Measurements from ENCODE around the gene EXOC2.

- TF ChIP-seq, protein P1, sequence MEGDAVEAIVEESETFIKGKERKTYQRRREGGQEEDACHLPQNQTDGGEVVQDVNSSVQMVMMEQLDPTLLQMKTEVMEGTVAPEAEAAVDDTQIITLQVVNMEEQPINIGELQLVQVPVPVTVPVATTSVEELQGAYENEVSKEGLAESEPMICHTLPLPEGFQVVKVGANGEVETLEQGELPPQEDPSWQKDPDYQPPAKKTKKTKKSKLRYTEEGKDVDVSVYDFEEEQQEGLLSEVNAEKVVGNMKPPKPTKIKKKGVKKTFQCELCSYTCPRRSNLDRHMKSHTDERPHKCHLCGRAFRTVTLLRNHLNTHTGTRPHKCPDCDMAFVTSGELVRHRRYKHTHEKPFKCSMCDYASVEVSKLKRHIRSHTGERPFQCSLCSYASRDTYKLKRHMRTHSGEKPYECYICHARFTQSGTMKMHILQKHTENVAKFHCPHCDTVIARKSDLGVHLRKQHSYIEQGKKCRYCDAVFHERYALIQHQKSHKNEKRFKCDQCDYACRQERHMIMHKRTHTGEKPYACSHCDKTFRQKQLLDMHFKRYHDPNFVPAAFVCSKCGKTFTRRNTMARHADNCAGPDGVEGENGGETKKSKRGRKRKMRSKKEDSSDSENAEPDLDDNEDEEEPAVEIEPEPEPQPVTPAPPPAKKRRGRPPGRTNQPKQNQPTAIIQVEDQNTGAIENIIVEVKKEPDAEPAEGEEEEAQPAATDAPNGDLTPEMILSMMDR (IDR thresholded peaks at IDR 0.05): no peak
- TF ChIP-seq POLR2A (IDR thresholded peaks at IDR 0.05) (no peak), POLR2AphosphoS5 (IDR thresholded peaks at IDR 0.05) (no peak)
Measured at GRCh38 chr6:665403-666267, 27.3 kb downstream of the EXOC2 start.

All from breast epithelium (tissue), 3 donors.